ENCODE measurements around the gene HOOK2. TPM values are rescaled to one million over a fixed set of nuclear protein-coding genes. Genes with fewer than 3 reads are reported as not detected.
"Not testable (repeated sequence)": the region's sequence is repeated elsewhere in the genome, so short reads cannot be mapped to it uniquely, and the experiment has no call there.

The HOOK2 gene
- total RNA-seq, 4 donors from 2014 or later = 128 to 145 (median 136) TPM

DNA sequence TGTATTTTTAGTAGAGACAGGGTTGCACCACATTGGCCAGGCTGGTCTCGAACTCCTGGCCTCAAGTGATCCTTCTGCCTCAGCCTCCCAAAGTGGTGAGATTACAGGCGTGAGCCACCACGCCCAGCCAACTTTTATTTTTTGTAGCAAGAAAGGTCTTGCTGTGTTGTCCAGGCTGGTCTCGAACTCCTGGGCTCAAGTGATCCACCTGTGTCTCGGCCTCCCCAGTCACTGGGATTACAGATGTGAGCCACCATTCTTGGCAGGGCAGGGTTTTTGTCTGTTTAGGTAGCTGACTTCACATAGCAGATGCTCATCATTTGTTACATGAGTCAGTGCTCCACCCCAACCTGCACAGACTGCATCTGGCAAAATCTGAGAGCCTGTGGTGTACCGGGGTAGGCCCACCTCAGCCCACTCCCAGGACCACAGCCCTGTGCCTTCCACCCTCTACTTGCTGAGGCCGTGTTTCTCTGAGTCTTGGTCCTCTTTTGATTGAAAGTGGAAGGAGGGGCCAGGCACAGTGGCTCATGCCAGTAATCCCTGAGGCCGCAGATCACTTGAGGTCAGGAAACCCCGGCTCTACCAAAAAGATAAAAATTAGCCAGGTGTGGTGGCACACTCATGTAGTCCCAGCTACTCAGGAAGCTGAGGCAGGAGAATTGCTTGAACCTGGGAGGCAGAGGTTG is 47.5 kb downstream of the HOOK2 start:
- Histone ChIP-seq H3K27me3 (no peaks in the 10 kb centered on the region), H3K4me3 (replicated peaks in 1 of 3) (no peak overlapping the region), H3K27ac (no peak overlapping the region), H3K9me3 (no peaks in the 10 kb centered on the region), H3K36me3 (peaks cover 28% of the 10 kb centered on the region in 2 donors), H3K4me1 (peaks cover 18 to 21% of the 10 kb centered on the region in 2 donors)
- DNase-seq = no peak
- intact Hi-C loops (cut with DNase I) = no loop called here
- TF ChIP-seq CTCF (IDR thresholded peaks at IDR 0.05) = no peak
- no peak for TF ChIP-seq POLR2A (IDR thresholded peaks at IDR 0.05)
- 96 to 98% methylated on average over 8 to 9 of the region's 9 CpGs for WGBS, 2 donors

GRCh38 chr19:12726988-12727316 is 48.4 kb downstream of the HOOK2 start:
- TF ChIP-seq POLR2A (IDR thresholded peaks at IDR 0.05) (no peak), CTCF (IDR thresholded peaks at IDR 0.05) (no peak)
- no peaks in the 10 kb centered on the region for H3K27me3 ChIP-seq
- H3K4me3 ChIP-seq (replicated peaks in 1 of 3) = no peak overlapping the region
- no peak overlapping the region for H3K27ac ChIP-seq
- H3K4me1 ChIP-seq = peaks cover 13% of the 10 kb centered on the region in 2 donors
- H3K36me3 ChIP-seq = peaks cover 28% of the 10 kb centered on the region in 2 donors
- no peaks in the 10 kb centered on the region for H3K9me3 ChIP-seq
- WGBS, 2 donors = 91 to 96% methylated on average over 2 of the region's 2 CpGs
- no peak for DNase-seq
- intact Hi-C loops (cut with DNase I) = no loop called here

- peaks cover 18 to 21% of the 10 kb centered on the region in 2 donors for H3K4me1 ChIP-seq
- H3K4me3 ChIP-seq (replicated peaks in 1 of 3); H3K27me3 ChIP-seq; DNase-seq; H3K9me3 ChIP-seq; H3K27ac ChIP-seq; intact Hi-C loops (cut with DNase I): not testable (repeated sequence)
- WGBS, 2 donors = 89 to 90% methylated on average over 10 of the region's 10 CpGs
- peaks cover 19 to 23% of the 10 kb centered on the region in 2 donors for H3K36me3 ChIP-seq
Measured at GRCh38 chr19:12725612-12726011, 49.7 kb downstream of the HOOK2 start.

DNA sequence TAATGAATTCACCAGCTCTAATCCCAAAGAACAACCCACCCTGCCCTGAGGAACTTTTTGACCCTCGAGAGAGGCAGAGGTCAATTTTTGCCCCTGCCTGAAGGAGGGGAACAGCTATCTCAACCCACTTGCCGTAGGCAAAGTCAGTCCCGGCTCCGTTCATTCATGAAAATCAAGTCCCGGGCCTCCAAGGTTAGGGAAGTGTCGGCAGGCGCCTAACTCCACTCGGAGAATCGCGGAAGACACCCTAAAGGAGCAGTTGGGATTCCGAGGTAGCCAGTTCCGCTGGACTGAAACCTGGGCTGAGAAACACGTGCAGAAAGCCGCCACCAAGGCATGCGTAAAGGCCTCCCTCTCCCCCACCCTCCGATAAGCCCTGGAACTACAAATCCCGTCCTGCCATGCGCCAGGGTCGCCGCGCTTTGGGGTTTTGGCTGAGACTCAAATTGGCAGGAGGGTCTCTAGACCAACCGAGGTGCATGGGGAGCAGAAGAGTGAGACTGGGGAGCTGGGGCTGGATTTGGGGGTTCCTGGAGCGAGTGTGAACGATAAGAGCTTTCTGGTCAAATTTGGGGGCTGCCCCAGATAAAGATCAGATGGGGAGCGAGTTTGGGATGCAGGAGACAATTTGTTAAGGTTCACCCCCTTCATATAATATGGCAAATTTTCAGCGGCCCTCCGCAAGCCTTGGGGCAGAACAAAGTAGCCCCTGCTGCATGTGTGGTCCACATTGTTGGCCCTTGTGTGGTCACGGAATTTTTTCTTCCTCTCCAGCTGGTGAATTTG is 51.5 kb downstream of the HOOK2 start, which contains the start of gene TNPO2:
Gene TNPO2, minus strand, starts transcription at position 292 of the 786 bp plus-strand sequence. CDS start 2,955 bp downstream, outside the sequence.
- DNase-seq = peak; percentile 41 to 43
- Histone ChIP-seq H3K9me3 (no peaks in the 10 kb centered on the region), H3K4me1 (peaks cover 22 to 25% of the 10 kb centered on the region in 2 donors), H3K4me3 (replicated peaks in 1 of 3) (peak within 1 kb of the TSS in 2 of 3 donors; percentile 0 to 90), H3K27ac (peak within 1 kb of the TSS; percentile 49 to 96 (median 92)), H3K36me3 (peaks cover 6% of the 10 kb centered on the region in 2 donors), H3K27me3 (no peaks in the 10 kb centered on the region)
- TF ChIP-seq CTCF (IDR thresholded peaks at IDR 0.05) (no peak), POLR2A (IDR thresholded peaks at IDR 0.05) (no peak)
- WGBS, 2 donors = 4 to 6% methylated on average over 26 of the region's 28 CpGs
- intact Hi-C loops (cut with DNase I) = no loop called here

- H3K36me3 ChIP-seq = peaks cover 7 to 9% of the 10 kb centered on the region in 2 donors
- no peak for DNase-seq
- TF ChIP-seq CTCF (IDR thresholded peaks at IDR 0.05) (no peak), POLR2A (IDR thresholded peaks at IDR 0.05) (no peak)
- H3K27ac ChIP-seq = peak overlapping the region in 2 of 3 donors; percentile 92 to 96
- no peaks in the 10 kb centered on the region for H3K9me3 ChIP-seq
- H3K4me3 ChIP-seq (replicated peaks in 1 of 3) = peak overlapping the region in 1 of 3 donors; percentile 90
- intact Hi-C loops (cut with DNase I) = no loop called here
- H3K4me1 ChIP-seq = peaks cover 22 to 25% of the 10 kb centered on the region in 2 donors
- WGBS, 2 donors = 4 to 5% methylated on average over 7 of the region's 7 CpGs
- H3K27me3 ChIP-seq = no peaks in the 10 kb centered on the region
Measured at GRCh38 chr19:12723381-12723640, 52.0 kb downstream of the HOOK2 start.
